ENCODE results near the gene SMIM5.

DNA sequence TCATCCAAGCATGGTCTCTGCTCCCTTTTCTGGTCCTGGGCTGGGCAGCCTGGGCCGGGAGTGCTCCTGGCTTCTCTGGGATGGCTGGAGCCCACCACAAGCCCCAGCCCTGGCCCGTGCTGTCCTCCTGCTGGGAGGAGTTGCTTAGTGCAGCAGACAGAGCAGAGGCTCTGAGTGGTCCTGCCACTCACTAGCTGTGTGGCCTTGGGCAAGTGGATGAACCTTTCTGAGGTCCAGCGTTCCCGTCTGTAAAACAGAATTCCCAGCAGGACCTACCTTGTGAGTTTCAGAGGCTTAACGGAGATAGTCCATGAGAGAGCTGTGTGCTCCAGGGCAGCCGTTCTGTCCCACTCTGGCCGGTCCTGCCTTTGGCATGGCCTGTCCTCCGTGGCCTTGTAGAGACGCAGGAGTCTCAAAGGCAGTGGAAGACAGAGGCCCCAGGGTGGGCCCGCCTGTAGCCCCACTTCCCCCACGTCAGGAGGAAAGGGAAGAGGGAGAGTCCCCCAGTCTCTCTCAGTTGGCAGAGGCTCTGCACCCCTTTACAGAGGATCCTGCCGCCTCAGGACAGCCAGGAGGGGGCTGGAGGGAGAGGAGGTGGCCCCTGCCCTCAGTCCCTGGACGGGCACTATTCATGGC, 37.8 kb upstream of the SMIM5 start:
- TF ChIP-seq, protein P1, sequence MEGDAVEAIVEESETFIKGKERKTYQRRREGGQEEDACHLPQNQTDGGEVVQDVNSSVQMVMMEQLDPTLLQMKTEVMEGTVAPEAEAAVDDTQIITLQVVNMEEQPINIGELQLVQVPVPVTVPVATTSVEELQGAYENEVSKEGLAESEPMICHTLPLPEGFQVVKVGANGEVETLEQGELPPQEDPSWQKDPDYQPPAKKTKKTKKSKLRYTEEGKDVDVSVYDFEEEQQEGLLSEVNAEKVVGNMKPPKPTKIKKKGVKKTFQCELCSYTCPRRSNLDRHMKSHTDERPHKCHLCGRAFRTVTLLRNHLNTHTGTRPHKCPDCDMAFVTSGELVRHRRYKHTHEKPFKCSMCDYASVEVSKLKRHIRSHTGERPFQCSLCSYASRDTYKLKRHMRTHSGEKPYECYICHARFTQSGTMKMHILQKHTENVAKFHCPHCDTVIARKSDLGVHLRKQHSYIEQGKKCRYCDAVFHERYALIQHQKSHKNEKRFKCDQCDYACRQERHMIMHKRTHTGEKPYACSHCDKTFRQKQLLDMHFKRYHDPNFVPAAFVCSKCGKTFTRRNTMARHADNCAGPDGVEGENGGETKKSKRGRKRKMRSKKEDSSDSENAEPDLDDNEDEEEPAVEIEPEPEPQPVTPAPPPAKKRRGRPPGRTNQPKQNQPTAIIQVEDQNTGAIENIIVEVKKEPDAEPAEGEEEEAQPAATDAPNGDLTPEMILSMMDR (IDR thresholded peaks at IDR 0.05): no peak
- TF ChIP-seq POLR2A (IDR thresholded peaks at IDR 0.05) (no peak), EP300 (IDR thresholded peaks at IDR 0.05) (no peak)
